ENCODE results near the gene RAF1. TPM values are rescaled to one million over a fixed set of nuclear protein-coding genes. Genes with fewer than 3 reads are reported as not detected.
"Not testable (repeated sequence)": the region's sequence is repeated elsewhere in the genome, so short reads cannot be mapped to it uniquely, and the experiment has no call there.

RAF1 gene
- total RNA-seq, 1 donor from 2014 or later, result 70.9 TPM

DNA sequence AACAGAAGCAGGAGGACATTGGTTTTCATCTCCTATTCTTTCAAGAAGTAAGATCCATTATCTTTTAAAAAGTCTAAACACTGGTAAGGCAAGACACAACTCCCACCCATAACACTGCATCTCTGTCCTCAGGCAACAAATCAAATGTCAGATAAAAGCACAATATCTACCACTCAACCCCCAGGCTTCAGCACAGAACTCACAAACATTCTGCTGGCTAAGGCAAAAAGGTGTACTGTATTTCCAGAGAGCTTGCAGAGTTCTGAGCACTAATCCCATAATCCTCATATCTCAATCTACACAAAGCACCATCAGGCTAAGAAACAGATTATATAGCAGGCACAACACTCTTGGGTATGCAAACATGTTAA is 20.9 kb downstream of the RAF1 start:
- no peak for DNase-seq (ENCODE audit: low read depth in 2 of 2)

- not testable (repeated sequence) for DNase-seq (ENCODE audit: low read depth in 2 of 2)
Measured at GRCh38 chr3:12640853-12641252, 23.1 kb downstream of the RAF1 start.

- no peak for DNase-seq (ENCODE audit: low read depth in 2 of 2)
Measured at GRCh38 chr3:12638105-12638504, 25.8 kb downstream of the RAF1 start.

DNA sequence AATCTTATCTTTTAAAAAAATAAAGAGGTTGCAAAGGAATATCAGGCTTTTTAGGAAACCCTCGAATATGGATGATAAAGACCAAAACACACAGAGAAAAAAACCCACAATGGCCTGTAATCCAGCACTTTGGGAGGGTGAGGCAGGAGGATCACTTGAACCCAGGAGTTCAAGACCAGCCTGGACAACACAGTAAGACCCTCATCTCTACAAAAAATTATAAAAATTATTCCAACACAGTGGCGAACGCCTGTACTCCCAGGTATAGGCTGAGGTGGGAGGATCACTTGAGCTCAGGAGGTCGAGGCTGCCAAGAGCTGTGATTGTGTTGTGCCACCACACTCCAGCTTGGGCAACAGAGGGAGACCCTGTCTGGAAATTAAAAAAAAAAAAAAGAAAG is 30.8 kb downstream of the RAF1 start:
- no peak for DNase-seq (ENCODE audit: low read depth in 2 of 2)

DNA sequence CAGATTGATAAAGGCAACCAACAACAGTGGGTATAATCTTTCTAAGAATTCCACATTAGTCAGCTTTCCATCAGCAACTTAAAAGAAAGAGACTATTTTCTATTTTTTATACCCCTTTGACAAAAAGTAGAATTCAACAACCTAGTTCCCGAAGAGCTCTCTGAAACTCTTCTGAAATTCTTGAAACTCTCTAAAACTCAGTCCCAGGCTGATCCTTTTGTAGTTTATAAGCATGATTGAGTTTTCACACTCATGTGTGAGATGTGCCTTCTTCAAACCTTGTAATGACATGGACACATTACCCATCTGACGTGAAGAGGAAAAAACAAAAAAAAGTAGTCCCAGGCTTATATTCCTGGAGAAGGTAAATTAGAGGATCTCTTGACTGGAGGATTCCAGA is 31.4 kb downstream of the RAF1 start:
- no peak for DNase-seq (ENCODE audit: low read depth in 2 of 2)

DNA sequence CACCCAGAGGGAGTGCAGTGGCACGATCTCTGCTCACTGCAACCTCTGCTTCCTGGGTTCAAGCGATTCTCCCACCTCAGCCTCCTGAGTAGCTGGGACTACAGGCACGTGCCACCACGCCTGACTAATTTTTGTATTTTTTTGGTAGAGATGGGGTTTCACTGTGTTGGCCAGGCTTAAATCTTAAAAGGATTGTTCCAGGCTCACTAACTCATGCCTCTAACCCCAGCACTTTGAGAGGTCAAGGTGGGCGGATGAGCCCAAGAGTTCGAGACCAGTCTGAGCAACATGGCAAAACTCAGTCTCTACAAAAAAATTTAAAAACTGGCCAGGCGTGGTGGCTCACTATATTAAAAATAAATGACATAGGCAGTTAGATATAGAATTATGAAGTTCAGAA is 33.1 kb downstream of the RAF1 start:
- DNase-seq (ENCODE audit: low read depth in 2 of 2), result not testable (repeated sequence)

GRCh38 chr3:12630292-12630691 is 33.6 kb downstream of the RAF1 start:
- no peak for DNase-seq (ENCODE audit: low read depth in 2 of 2)

- peak in 1 of 2 donors; percentile 24 for DNase-seq (ENCODE audit: low read depth in 2 of 2)
Measured at GRCh38 chr3:12629560-12629959, 34.4 kb downstream of the RAF1 start.

- no peak for DNase-seq (ENCODE audit: low read depth in 2 of 2)
Measured at GRCh38 chr3:12628813-12629212, 35.1 kb downstream of the RAF1 start.

DNA sequence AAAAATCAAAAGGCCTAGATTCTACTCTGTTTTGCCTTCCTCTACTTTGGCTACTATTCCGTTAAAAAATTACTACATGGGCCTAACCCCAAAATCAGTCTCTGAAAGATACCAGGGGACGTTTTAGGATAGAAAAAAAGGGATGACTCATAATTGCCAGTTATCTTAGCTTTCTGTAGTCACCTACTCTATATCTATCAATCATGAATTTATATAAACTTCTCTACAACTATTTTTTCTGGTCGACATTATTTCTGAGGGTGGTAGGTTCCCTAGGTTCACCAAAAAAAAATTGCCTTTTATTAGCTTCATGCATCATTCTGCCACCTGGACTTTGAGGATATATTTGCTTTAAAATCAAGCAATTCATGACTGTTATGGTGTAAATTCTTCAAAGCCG is 36.5 kb downstream of the RAF1 start:
- no peak for DNase-seq (ENCODE audit: low read depth in 2 of 2)

- not testable (repeated sequence) for DNase-seq (ENCODE audit: low read depth in 2 of 2)
Measured at GRCh38 chr3:12624964-12625363, 39.0 kb downstream of the RAF1 start.

GRCh38 chr3:12624056-12624455 is 39.9 kb downstream of the RAF1 start:
- DNase-seq (ENCODE audit: low read depth in 2 of 2), result no peak

GRCh38 chr3:12622335-12622734 is 41.6 kb downstream of the RAF1 start:
- no peak for DNase-seq (ENCODE audit: low read depth in 2 of 2)

GRCh38 chr3:12620729-12621128 is 43.2 kb downstream of the RAF1 start:
- no peak for DNase-seq (ENCODE audit: low read depth in 2 of 2)

GRCh38 chr3:12620305-12620704 is 43.6 kb downstream of the RAF1 start:
- DNase-seq (ENCODE audit: low read depth in 2 of 2), result no peak

- no peak for DNase-seq (ENCODE audit: low read depth in 2 of 2)
Measured at GRCh38 chr3:12618426-12618825, 45.5 kb downstream of the RAF1 start.

DNA sequence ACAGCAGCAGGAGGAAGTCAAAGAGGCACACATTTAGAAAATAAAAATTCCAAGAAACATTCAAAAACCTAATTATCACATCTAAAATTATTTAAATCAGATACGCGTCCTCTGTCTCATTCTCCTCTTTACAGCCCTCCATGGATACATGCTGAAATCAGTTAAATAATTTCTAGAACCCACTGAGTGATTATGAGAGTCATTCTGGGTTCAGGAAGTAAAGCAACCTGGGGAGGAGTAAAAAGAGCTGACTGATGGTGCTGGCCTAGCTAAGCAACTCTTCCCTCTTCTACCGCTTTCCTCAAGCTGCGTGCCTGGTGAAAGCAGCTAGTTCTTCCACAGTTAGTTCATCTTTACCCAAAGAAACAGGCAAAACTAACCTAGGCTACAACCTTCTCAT is 48.7 kb downstream of the RAF1 start:
- no peak for DNase-seq (ENCODE audit: low read depth in 2 of 2)

GRCh38 chr3:12613250-12613649 is 50.7 kb downstream of the RAF1 start:
- no peak for DNase-seq (ENCODE audit: low read depth in 2 of 2)

DNA sequence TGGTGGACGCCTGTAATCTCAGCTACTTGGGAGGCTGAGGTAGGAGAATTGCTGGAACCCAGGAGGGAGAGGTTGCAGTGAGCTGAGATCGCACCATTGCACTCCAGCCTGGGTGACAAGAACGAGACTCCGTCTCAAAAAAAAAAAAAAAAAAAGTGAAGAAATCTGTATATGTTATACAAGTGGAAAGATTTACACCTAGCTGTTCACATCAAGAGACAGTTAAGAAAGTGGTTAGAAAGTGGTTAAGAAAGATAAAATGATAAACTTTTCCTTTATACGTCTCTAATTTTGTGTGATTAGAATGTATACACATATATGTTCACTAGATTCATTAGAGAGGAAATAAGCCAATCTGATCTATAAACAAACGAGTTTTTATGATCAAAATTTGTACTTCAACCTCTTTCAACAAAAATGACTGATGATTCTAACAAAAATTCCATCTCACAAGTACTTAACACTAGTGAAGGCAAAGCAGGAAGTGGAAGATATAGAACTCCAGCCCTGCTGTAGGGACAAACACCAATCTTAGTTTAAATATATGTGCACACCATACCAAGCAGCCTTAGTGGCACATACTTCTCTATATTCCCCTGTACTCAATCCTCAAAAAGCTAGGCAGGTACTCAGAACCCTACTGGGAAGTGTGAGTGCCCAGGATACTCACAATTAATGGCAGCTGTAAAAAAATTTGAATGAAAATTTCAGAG is 51.2 kb downstream of the RAF1 start:
- DNase-seq (ENCODE audit: low read depth in 2 of 2), result no peak

GRCh38 chr3:12611117-12611516 is 52.8 kb downstream of the RAF1 start:
- DNase-seq (ENCODE audit: low read depth in 2 of 2), result no peak

DNA sequence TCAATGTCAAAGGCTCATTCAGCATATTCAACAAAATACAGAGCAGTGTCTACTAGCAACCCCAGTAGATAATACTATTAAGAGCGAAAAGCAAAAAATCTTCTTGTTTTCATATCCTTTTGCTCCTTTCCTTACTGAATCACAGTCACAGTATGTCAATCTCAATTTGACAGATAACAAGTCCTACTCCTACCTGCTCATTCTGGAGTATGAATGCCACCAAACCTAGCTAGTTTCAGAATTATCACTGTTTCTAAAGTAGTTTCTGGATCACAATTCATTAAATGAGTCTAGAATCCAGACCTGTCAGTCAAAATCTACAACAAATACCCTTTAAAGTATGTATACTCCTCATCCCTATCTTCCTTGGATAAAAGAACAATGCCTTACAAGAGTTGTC is 55.5 kb downstream of the RAF1 start:
- DNase-seq (ENCODE audit: low read depth in 2 of 2), result no peak

DNA sequence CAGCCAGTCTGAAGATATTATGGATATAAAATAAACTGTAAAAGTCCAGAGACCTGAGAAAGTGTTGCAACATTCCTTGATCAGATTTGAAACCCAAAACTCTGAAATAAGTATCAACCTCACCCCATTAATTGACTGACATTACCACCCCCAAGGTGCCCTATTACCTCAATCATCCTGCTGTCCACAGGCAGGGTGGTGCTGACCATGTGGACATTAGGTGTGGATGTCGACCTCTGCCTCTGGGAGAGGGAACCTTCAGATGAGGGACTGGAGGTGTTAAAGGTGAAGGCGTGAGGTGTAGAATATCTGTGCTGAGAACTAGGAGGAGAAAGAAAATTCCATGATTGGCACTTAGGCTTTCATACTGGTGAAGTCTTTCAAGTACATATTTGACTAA is 59.9 kb downstream of the RAF1 start:
- no peak for DNase-seq (ENCODE audit: low read depth in 2 of 2)

- DNase-seq (ENCODE audit: low read depth in 2 of 2), result no peak
Measured at GRCh38 chr3:12601072-12601471, 62.8 kb downstream of the RAF1 start.

- no peak for DNase-seq (ENCODE audit: low read depth in 2 of 2)
Measured at GRCh38 chr3:12598890-12599289, 65.0 kb downstream of the RAF1 start.
